ENCODE results near the gene ZRANB3.
"Not testable (repeated sequence)": the region's sequence is repeated elsewhere in the genome, so short reads cannot be mapped to it uniquely, and the experiment has no call there.

ZRANB3 gene

GRCh38 chr2:135555311-135555710 lies 24.3 kb upstream of the ZRANB3 start:
- in situ Hi-C loops (cut with HindIII; ENCODE audit: low sequenced_read_pairs), result no loop called here
- no peak for DNase-seq (ENCODE audit: low read depth)
- no peak overlapping the region for H3K4me3 ChIP-seq (ENCODE audit: low read depth, low read length)
- TF ChIP-seq, protein P1, sequence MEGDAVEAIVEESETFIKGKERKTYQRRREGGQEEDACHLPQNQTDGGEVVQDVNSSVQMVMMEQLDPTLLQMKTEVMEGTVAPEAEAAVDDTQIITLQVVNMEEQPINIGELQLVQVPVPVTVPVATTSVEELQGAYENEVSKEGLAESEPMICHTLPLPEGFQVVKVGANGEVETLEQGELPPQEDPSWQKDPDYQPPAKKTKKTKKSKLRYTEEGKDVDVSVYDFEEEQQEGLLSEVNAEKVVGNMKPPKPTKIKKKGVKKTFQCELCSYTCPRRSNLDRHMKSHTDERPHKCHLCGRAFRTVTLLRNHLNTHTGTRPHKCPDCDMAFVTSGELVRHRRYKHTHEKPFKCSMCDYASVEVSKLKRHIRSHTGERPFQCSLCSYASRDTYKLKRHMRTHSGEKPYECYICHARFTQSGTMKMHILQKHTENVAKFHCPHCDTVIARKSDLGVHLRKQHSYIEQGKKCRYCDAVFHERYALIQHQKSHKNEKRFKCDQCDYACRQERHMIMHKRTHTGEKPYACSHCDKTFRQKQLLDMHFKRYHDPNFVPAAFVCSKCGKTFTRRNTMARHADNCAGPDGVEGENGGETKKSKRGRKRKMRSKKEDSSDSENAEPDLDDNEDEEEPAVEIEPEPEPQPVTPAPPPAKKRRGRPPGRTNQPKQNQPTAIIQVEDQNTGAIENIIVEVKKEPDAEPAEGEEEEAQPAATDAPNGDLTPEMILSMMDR (IDR thresholded peaks at IDR 0.05; ENCODE audit: low read depth, low read length, missing control alignments), result no peak

DNA sequence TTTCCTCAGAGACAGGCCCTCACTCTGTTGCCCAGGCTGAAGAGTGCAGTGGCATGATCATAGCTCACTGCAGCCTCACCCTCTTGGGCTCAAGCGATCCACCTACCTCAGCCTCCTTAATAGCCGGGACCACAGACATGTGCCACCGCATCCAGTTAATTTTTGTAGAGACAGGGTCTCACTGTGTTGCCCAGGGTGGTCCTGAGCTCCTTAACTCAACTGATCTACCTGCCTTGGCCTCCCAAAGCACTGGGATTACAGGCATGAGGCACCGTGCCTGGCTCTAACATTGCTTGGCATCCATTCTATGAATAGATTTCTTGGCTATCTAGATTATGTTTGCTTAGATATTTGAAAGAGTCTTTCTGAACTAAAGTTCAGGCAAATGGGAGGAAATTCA lies 21.9 kb upstream of the ZRANB3 start:
- H3K4me3 ChIP-seq (ENCODE audit: low read depth, low read length), result no peak overlapping the region
- DNase-seq (ENCODE audit: low read depth), result no peak
- in situ Hi-C loops (cut with HindIII; ENCODE audit: low sequenced_read_pairs), result no loop called here
- TF ChIP-seq, protein P1 (IDR thresholded peaks at IDR 0.05; ENCODE audit: low read depth, low read length, missing control alignments), result no peak

DNA sequence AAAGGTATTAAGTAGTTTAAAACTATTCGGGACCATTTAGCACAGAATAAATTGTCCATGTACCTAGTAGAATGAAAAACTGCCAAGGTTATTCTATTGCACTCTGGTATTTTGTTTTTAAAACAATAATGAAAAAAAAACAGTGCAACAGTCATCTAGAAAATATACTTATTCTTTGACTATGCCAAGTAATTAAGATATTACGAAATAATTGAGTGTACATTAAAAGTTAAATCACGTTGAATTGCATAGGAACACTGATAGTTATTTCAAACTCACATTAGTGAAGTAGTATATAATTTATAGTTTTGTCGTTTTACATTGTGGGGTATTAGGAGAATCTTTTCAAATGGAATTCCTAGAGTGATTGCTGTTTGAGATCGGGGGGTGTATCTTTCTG lies 20.3 kb upstream of the ZRANB3 start:
- in situ Hi-C loops (cut with HindIII; ENCODE audit: low sequenced_read_pairs), result no loop called here
- H3K4me3 ChIP-seq (ENCODE audit: low read depth, low read length), result no peak overlapping the region
- TF ChIP-seq, protein P1 (IDR thresholded peaks at IDR 0.05; ENCODE audit: low read depth, low read length, missing control alignments), result no peak
- no peak for DNase-seq (ENCODE audit: low read depth)

DNA sequence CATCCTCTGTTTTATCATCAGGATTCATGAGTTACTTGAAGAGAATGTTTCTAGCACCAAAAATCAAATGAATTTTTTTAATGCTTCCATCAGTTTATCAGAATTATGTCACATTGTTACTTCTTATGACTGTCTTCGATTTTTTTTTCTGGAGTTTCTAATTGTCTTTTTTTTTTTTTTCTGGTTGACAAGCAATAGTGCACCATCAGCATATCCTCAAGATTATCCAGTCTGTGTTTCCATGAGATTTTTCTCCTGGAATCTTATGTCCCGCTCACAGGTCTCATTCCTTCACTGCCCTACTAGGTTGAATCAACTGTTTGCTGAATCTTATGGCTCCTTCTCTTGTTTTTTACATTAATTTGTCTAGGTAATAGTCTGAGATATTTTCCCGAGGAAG lies 16.3 kb upstream of the ZRANB3 start:
- in situ Hi-C loops (cut with HindIII; ENCODE audit: low sequenced_read_pairs), result no loop called here
- TF ChIP-seq, protein P1 (IDR thresholded peaks at IDR 0.05; ENCODE audit: low read depth, low read length, missing control alignments), result no peak
- no peak overlapping the region for H3K4me3 ChIP-seq (ENCODE audit: low read depth, low read length)
- DNase-seq (ENCODE audit: low read depth), result no peak

DNA sequence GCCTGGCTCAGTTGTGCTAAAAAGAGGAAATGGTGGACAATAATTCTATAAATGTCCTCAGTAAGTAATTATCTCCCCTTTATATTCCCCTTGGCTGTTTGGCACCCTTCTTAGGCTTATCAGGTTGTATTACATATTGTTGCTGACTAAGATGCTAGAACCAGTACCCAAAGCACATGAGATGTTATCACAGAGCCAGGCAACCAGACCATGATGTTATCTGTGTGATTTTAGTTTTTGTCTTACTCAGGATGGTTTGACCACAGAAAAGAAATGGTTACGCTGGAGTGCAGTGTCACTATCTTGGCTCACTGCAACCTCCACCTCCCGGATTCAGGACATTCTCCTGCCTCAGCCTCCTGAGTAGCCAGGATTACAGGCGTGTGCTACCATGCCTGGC lies 15.4 kb upstream of the ZRANB3 start:
- no peak overlapping the region for H3K4me3 ChIP-seq (ENCODE audit: low read depth, low read length)
- no peak for DNase-seq (ENCODE audit: low read depth)
- TF ChIP-seq, protein P1 (IDR thresholded peaks at IDR 0.05; ENCODE audit: low read depth, low read length, missing control alignments), result no peak
- in situ Hi-C loops (cut with HindIII; ENCODE audit: low sequenced_read_pairs), result no loop called here

DNA sequence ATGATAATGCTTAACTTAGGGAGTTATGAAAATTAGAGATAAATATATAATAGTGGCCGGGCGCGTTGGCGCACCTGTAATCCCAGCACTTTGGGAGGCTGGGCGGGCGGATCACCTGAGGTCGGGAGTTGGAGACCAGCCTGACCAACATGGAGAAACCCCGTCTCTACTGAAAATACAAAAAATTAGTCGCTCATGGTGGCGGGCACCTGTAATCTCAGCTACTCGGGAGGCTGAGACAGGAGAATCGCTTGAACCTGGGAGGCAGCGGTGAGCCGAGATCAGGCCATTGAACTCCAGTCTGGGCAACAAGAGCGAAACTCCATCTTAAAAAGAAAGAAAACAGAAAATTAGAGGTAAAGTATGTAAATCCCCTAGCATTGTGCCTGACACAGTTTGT lies 2.5 kb upstream of the ZRANB3 start:
- not testable (repeated sequence) for DNase-seq (ENCODE audit: low read depth); H3K4me3 ChIP-seq (ENCODE audit: low read depth, low read length)
- in situ Hi-C loops (cut with HindIII; ENCODE audit: low sequenced_read_pairs), result loop anchor here (5.0 kb wide), 1 partner anchor 49 kb away; no protein-coding TSS in a partner anchor

GRCh38 chr2:135532581-135532980 lies 1.6 kb upstream of the ZRANB3 start:
- DNase-seq (ENCODE audit: low read depth), result no peak
- in situ Hi-C loops (cut with HindIII; ENCODE audit: low sequenced_read_pairs), result loop anchor here (5.0 kb wide), 1 partner anchor 50 kb away; no protein-coding TSS in a partner anchor
- TF ChIP-seq, protein P1 (IDR thresholded peaks at IDR 0.05; ENCODE audit: low read depth, low read length, missing control alignments), result no peak
- peak overlapping the region; percentile 18 for H3K4me3 ChIP-seq (ENCODE audit: low read depth, low read length)

Data from astrocyte of the cerebellum (primary cell).